Stomach (tissue), 4 donors: ENCODE measurements around the gene PKP4.

ENCODE experiments used
- CTCF ChIP-seq, 7 experiments: fragments of 450-650 bp in 4 of 7; fragments of 200-600 bp in 3 of 7; sonication (generic) in 3 of 7; IDR thresholded peaks; one replicate each; pipeline ENCODE4 v1.5.1; 2016 to 2019; ENCODE audit warnings: antibody characterized with exemption in 7 of 7, control low read depth in 2 of 7, mild to moderate bottlenecking in 1 of 7
- EP300 ChIP-seq: sonication (generic); formaldehyde crosslinking; IDR thresholded peaks from one replicate; pipeline ENCODE4 v1.6.1; 2017; ENCODE audit warnings: antibody characterized with exemption
- POLR2A ChIP-seq, 4 donors: fragments of 450-650 bp; IDR thresholded peaks; one replicate each; pipeline ENCODE4 v1.6.1; 2016; ENCODE audit warnings: antibody characterized with exemption in 4 of 4, control low read depth in 2 of 4, mild to moderate bottlenecking in 1 of 4, moderate library complexity in 1 of 4

DNA sequence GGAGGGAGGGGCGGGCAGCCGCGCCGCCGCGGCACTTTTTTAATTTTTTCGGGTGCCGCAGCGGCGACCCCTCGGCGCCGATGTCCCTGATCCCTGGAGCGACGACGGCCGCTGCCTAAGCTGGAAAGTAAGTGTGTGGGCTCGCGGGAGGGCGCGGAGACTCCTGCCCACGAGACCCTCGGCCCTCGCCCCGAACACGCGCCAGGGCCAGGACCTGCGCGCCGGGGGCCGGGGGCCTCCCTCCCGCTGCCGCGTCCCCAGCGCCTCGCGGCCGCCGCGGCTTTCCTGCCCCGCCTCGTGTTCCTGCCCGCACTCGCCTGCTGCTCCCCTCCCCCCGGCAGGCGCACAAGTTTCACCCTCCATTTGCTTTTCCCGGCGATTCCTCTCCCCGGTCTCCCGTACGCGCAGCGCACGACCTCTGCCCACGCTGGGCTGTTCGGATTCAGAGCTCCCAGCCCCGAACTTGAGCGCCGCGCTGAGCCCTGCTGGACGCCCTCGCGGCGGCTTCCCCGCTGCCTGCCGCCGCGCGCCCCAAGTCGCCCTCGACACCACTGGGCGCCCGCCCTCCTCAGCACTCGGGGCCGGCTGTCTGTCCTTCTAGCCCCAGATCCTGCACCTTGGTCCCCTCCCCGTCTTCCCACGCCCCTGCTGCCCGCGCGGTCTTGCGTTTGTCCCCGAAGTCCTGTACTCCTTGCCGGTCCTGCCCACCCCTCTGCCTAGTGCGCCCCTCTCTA lies 507 bp downstream of the PKP4 start:
- TF ChIP-seq CTCF (IDR thresholded peaks at IDR 0.05) (no peak), POLR2A (IDR thresholded peaks at IDR 0.05) (no peak), EP300 (no peak)
